ENCODE results near the gene RSKR. TPM values are rescaled to one million over a fixed set of nuclear protein-coding genes. Genes with fewer than 3 reads are reported as not detected.

RSKR gene
- total RNA-seq, 1 experiment from 2014 or later = 25.8 TPM

DNA sequence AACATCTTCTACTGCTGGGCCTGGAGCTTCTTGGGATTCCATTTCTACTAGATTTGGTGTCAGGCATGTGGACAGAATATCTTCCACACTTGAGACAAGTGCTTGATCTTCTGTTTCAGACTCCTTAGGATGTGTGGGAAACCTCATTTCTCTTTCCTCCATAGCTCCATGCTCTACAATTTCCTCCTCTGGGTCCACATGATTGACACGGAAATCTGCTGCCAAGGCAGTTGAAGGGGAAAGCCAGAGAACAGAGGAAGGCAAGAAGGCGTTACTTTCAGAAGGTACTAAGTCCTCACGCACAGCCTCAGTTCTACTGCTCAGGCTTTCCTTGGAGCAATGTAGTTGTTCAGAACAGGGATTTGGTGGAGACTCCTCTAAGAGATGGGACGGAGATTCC is 21.7 kb downstream of the RSKR start:
- no CpG with 5 or more reads among the region's 4 CpGs for WGBS (ENCODE audit: extremely low coverage, insufficient read length, low lambda C conversion rate)

More for the DNA sequence above, 21.7 kb downstream of the RSKR start:
- Mint-ChIP-seq H3K4me1 (peaks cover under 1% of the 10 kb centered on the region in 2 experiments; a peak in 3 of 4 replicates), H3K36me3 (ENCODE audit: insufficient read depth in 1 of 3, low read depth in 3 of 3) (peaks cover 36 to 68% (median 62%) of the 10 kb centered on the region in 3 experiments; a peak in 6 of 7 replicates), H3K9me3 (no peaks in the 10 kb centered on the region), H3K27ac (no peak overlapping the region), H3K27me3 (ENCODE audit: low read depth) (no peaks in the 10 kb centered on the region), H3K4me3 (no peak overlapping the region)
- no peak overlapping the region for H2BK12ac ChIP-seq (ENCODE audit: insufficient read length, low read depth, low read length)
- no peak overlapping the region for H4K91ac ChIP-seq (ENCODE audit: insufficient read length, low read depth, low read length)
- H2AFZ ChIP-seq (ENCODE audit: low read length) = no peak overlapping the region
- no peak overlapping the region for H3K9ac ChIP-seq (ENCODE audit: extremely low read depth, insufficient read length, low read length)
- no peaks in the 10 kb centered on the region for H3K79me2 ChIP-seq (ENCODE audit: insufficient read depth, low read length)
- H3K4ac ChIP-seq (ENCODE audit: low read depth, low read length) = no peak overlapping the region
- no peaks in the 10 kb centered on the region for H3K9me3 ChIP-seq (ENCODE audit: control insufficient read depth, low read depth, low read length)
- no peak overlapping the region for H3K4me2 ChIP-seq (ENCODE audit: insufficient read depth, insufficient read length, low read length)
- no peaks in the 10 kb centered on the region for H3K79me1 ChIP-seq (ENCODE audit: insufficient read depth, low read depth, low read length, poor library complexity, severe bottlenecking)
- no peak overlapping the region for H4K5ac ChIP-seq (ENCODE audit: insufficient read length, low read depth, low read length)
- H2BK120ac ChIP-seq (ENCODE audit: low read depth, low read length, poor library complexity, severe bottlenecking) = no peak overlapping the region
- no peak overlapping the region for H3K18ac ChIP-seq (ENCODE audit: insufficient read length, low read depth, low read length)
- H3K27ac ChIP-seq (ENCODE audit: insufficient read length, low read depth, low read length) = no peak overlapping the region
- no peak overlapping the region for H2AK5ac ChIP-seq (ENCODE audit: insufficient read length, low read length)
- no peaks in the 10 kb centered on the region for H3K23me2 ChIP-seq (ENCODE audit: insufficient read length, low read depth, low read length, poor library complexity, severe bottlenecking)
- no peak overlapping the region for H3K56ac ChIP-seq (ENCODE audit: insufficient read length, low read depth, low read length)
- TF ChIP-seq, protein P1, sequence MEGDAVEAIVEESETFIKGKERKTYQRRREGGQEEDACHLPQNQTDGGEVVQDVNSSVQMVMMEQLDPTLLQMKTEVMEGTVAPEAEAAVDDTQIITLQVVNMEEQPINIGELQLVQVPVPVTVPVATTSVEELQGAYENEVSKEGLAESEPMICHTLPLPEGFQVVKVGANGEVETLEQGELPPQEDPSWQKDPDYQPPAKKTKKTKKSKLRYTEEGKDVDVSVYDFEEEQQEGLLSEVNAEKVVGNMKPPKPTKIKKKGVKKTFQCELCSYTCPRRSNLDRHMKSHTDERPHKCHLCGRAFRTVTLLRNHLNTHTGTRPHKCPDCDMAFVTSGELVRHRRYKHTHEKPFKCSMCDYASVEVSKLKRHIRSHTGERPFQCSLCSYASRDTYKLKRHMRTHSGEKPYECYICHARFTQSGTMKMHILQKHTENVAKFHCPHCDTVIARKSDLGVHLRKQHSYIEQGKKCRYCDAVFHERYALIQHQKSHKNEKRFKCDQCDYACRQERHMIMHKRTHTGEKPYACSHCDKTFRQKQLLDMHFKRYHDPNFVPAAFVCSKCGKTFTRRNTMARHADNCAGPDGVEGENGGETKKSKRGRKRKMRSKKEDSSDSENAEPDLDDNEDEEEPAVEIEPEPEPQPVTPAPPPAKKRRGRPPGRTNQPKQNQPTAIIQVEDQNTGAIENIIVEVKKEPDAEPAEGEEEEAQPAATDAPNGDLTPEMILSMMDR (conservative IDR thresholded peaks at IDR 0.05) = no peak
- H3T11ph ChIP-seq (ENCODE audit: low read length) = no peak overlapping the region
- DNase-seq = no peak
- H3K4me1 ChIP-seq (ENCODE audit: insufficient read depth, low read length) = no peaks in the 10 kb centered on the region
- no peaks in the 10 kb centered on the region for H4K20me1 ChIP-seq (ENCODE audit: control insufficient read depth, insufficient read depth, insufficient read length)
- H4K8ac ChIP-seq (replicated peaks; ENCODE audit: insufficient read length, low read depth, low read length) = no peak overlapping the region
- H3K23ac ChIP-seq (ENCODE audit: insufficient read length, low read depth, low read length) = no peak overlapping the region
- H2BK15ac ChIP-seq (ENCODE audit: low read depth, low read length) = no peak overlapping the region
- H3K14ac ChIP-seq (ENCODE audit: insufficient read depth, low read length) = no peak overlapping the region
- no peak overlapping the region for H2BK20ac ChIP-seq (ENCODE audit: low read depth, low read length, poor library complexity, severe bottlenecking)
- H2BK5ac ChIP-seq (ENCODE audit: insufficient read length, low read length) = no peak overlapping the region
- no peaks in the 10 kb centered on the region for H3K27me3 ChIP-seq (ENCODE audit: insufficient read depth, low read length)
